HEK293 (cell line): ENCODE measurements around the gene UNC93A.

Source experiments
- CTCF ChIA-PET: fragments of 350-600 bp; formaldehyde crosslinking; extraction: SDS; loops from one replicate; lab custom pipeline; 2021; ENCODE audit warnings: antibody characterized with exemption; lab: Yijun Ruan, JAX
- POLR2A ChIA-PET: fragments of 300-600 bp; formaldehyde crosslinking; extraction: SDS; loops from one replicate; lab custom pipeline; 2020; ENCODE audit warnings: antibody characterized with exemption, inconsistent platforms; lab: Yijun Ruan, JAX
- H3K27ac ChIP-seq: fragments of 200-500 bp; sonication (Bioruptor generic); 2 replicates; pipeline ENCODE4 v1.5.1; 2014; ENCODE audit warnings: low read depth, low read length, control low read depth, inconsistent platforms; ENCODE audit errors: extremely low read depth
- H3K36me3 ChIP-seq, 2 experiments: fragments of 200-500 bp in 1 of 2; sonication (Bioruptor generic) in 1 of 2; 1 replicate in 1 of 2; 2 replicates in 1 of 2; pipeline ENCODE4 v1.5.1; 2014 to 2017; ENCODE audit warnings: inconsistent platforms in 2 of 2, low read length in 2 of 2; ENCODE audit not compliant: control insufficient read depth in 2 of 2, insufficient read depth in 1 of 2
- H3K4me1 ChIP-seq: fragments of 200-500 bp; sonication (Bioruptor generic); 2 replicates; pipeline ENCODE4 v1.5.1; 2014; ENCODE audit warnings: mild to moderate bottlenecking, low read length, inconsistent platforms; ENCODE audit not compliant: control insufficient read depth, insufficient read depth
- H3K4me3 ChIP-seq: 2 replicates; pipeline ENCODE4 v1.5.1; 2011; ENCODE audit warnings: low read depth, mild to moderate bottlenecking, control low read depth, low read length, moderate library complexity
- H3K9me3 ChIP-seq: fragments of 200-500 bp; sonication (Bioruptor generic); 2 replicates; pipeline ENCODE4 v1.5.1; 2014; ENCODE audit warnings: low read depth, low read length, inconsistent platforms; ENCODE audit not compliant: control insufficient read depth, insufficient read depth
- AEBP2 ChIP-seq: fragments of 450-650 bp; formaldehyde crosslinking; IDR thresholded peaks from 2 replicates; pipeline ENCODE4 v1.5.1; 2016; ENCODE audit warnings: missing biosample characterization, missing genetic modification characterization, borderline replicate concordance
- FEZF1 ChIP-seq: fragments of 450-650 bp; formaldehyde crosslinking; IDR thresholded peaks from 2 replicates; pipeline ENCODE4 v1.5.1; 2016; ENCODE audit warnings: missing biosample characterization, missing genetic modification characterization
- MEIS1 ChIP-seq: sonication (generic); formaldehyde crosslinking; IDR thresholded peaks from 2 replicates; pipeline ENCODE4 v1.8.1; 2022; ENCODE audit warnings: missing genetic modification reagents, mild to moderate bottlenecking, borderline replicate concordance
- PATZ1 ChIP-seq: fragments of 450-650 bp; formaldehyde crosslinking; IDR thresholded peaks from 2 replicates; pipeline ENCODE4 v1.5.1; 2016; ENCODE audit warnings: missing biosample characterization, missing genetic modification characterization
- SCRT2 ChIP-seq: fragments of 450-650 bp; formaldehyde crosslinking; IDR thresholded peaks from 2 replicates; pipeline ENCODE4 v1.5.1; 2016; ENCODE audit warnings: missing biosample characterization, missing genetic modification characterization
- ZBTB8A ChIP-seq: fragments of 450-650 bp; formaldehyde crosslinking; IDR thresholded peaks from 2 replicates; pipeline ENCODE4 v1.5.1; 2016; ENCODE audit warnings: missing biosample characterization, missing genetic modification characterization
- ZEB2 ChIP-seq: fragments of 450-650 bp; formaldehyde crosslinking; IDR thresholded peaks from 2 replicates; pipeline ENCODE4 v1.5.1; 2016; ENCODE audit warnings: missing biosample characterization, missing genetic modification characterization
- ZNF138 ChIP-seq: fragments of 450-650 bp; formaldehyde crosslinking; IDR thresholded peaks from 2 replicates; pipeline ENCODE4 v1.5.1; 2016; ENCODE audit warnings: missing biosample characterization, missing genetic modification characterization, borderline replicate concordance
- ZNF148 ChIP-seq: fragments of 450-650 bp; formaldehyde crosslinking; IDR thresholded peaks from 2 replicates; pipeline ENCODE4 v1.5.0; 2017; ENCODE audit warnings: missing biosample characterization, missing genetic modification characterization, borderline replicate concordance
- ZNF266 ChIP-seq: fragments of 450-650 bp; formaldehyde crosslinking; IDR thresholded peaks from 2 replicates; pipeline ENCODE4 v1.5.1; 2016; ENCODE audit warnings: missing biosample characterization, missing genetic modification characterization, low read depth
- ZNF341 ChIP-seq: fragments of 450-650 bp; formaldehyde crosslinking; IDR thresholded peaks from 2 replicates; pipeline ENCODE4; 2016; ENCODE audit warnings: low read depth, missing biosample characterization, missing genetic modification characterization
- ZNF354C ChIP-seq: fragments of 450-650 bp; formaldehyde crosslinking; IDR thresholded peaks from 2 replicates; pipeline ENCODE4 v1.5.1; 2016; ENCODE audit warnings: missing biosample characterization, missing genetic modification characterization, low read depth, borderline replicate concordance
- ZNF449 ChIP-seq: fragments of 450-650 bp; formaldehyde crosslinking; IDR thresholded peaks from 2 replicates; pipeline ENCODE4 v1.5.1; 2017; ENCODE audit warnings: missing biosample characterization, mild to moderate bottlenecking, missing genetic modification characterization, moderate library complexity
- ZNF48 ChIP-seq: fragments of 450-650 bp; formaldehyde crosslinking; IDR thresholded peaks from 2 replicates; pipeline ENCODE4 v1.5.1; 2016; ENCODE audit warnings: missing biosample characterization, missing genetic modification characterization
- ZNF513 ChIP-seq: fragments of 450-650 bp; IDR thresholded peaks from 2 replicates; pipeline ENCODE4 v1.5.1; 2018; ENCODE audit warnings: missing biosample characterization, missing genetic modification characterization
- ZNF777 ChIP-seq: fragments of 450-650 bp; formaldehyde crosslinking; IDR thresholded peaks from 2 replicates; pipeline ENCODE4 v1.5.1; 2017; ENCODE audit warnings: missing biosample characterization, missing genetic modification characterization, borderline replicate concordance

The UNC93A gene

GRCh38 chr6:167349631-167350274 is 58.6 kb downstream of the UNC93A start:
- CTCF ChIA-PET, result interaction anchor here (0.6 to 2.2 kb wide), 6 partner anchors 9 to 299 kb away, joined by 3 to 6 read pairs (median 4); no protein-coding TSS in a partner anchor
- TF ChIP-seq ZNF341 (tag by site-specific recombination) (no peak), ZNF48 (tag by site-specific recombination) (no peak), ZNF148 (tag by site-specific recombination) (no peak), ZNF449 (no peak), ZNF777 (tag by site-specific recombination) (no peak)
- POLR2A ChIA-PET, result interaction anchor here (0.7 to 1.1 kb wide), 2 partner anchors 8 to 14 kb away, joined by 3 read pairs; no protein-coding TSS in a partner anchor
- Histone ChIP-seq H3K4me3 (no peak overlapping the region), H3K9me3 (no peaks in the 10 kb centered on the region; the same call in 1 of the 2 replicates), H3K27ac (no peak overlapping the region), H3K36me3 (no peaks in the 10 kb centered on the region), H3K4me1 (no peaks in the 10 kb centered on the region)

- H3K27ac ChIP-seq, result no peak overlapping the region
- no peaks in the 10 kb centered on the region for H3K4me1 ChIP-seq
- H3K9me3 ChIP-seq, result no peaks in the 10 kb centered on the region; the same call in 1 of the 2 replicates
- H3K36me3 ChIP-seq, result no peaks in the 10 kb centered on the region
- CTCF ChIA-PET, result interaction anchor here (0.6 to 3.2 kb wide), 5 partner anchors 9 to 298 kb away, joined by 3 to 30 read pairs (median 5); partner anchors contain the start of gene UNC93A
- POLR2A ChIA-PET, result interaction anchor here (0.9 to 2.2 kb wide), 3 partner anchors 9 to 549 kb away, joined by 3 to 11 read pairs (median 3); no protein-coding TSS in a partner anchor
- H3K4me3 ChIP-seq, result no peak overlapping the region
- TF ChIP-seq ZNF266 (tag by site-specific recombination), result no peak
- TF ChIP-seq FEZF1 (tag by site-specific recombination), result no peak
- no peak for TF ChIP-seq PATZ1 (tag by site-specific recombination)
- no peak for TF ChIP-seq ZEB2
- no peak for TF ChIP-seq ZNF138 (tag by site-specific recombination)
- TF ChIP-seq SCRT2 (tag by site-specific recombination), result no peak
- no peak for TF ChIP-seq ZNF341 (tag by site-specific recombination)
- no peak for TF ChIP-seq ZNF354C (tag by site-specific recombination)
- TF ChIP-seq ZBTB8A, result no peak
- no peak for TF ChIP-seq ZNF513
- TF ChIP-seq AEBP2 (tag by site-specific recombination), result no peak
- no peak for TF ChIP-seq MEIS1 (CRISPR knock-in tag)
Measured at GRCh38 chr6:167350275-167350696, 59.2 kb downstream of the UNC93A start.
